ENCODE measurements around the gene ADORA1. TPM values are rescaled to one million over a fixed set of nuclear protein-coding genes. Genes with fewer than 3 reads are reported as not detected.
A peak's percentile ranks its signal among the peaks of the same experiment; 100 is the strongest.

ADORA1 gene
- not detected for total RNA-seq

GRCh38 chr1:203127666-203128430 is at the start of gene ADORA1:
TSS of gene ADORA1 (plus strand) at chr1:203127726. CDS start at chr1:203128842, 1,116 bp downstream.
- no peak for TF ChIP-seq CTCF (IDR thresholded peaks at IDR 0.05)
- ATAC-seq = peak; percentile 51
- POLR2A ChIA-PET = interaction anchor here (1.9 kb wide), 1 partner anchor 9 kb away, joined by 9 read pairs; no protein-coding TSS in a partner anchor
- intact Hi-C loops (cut with micrococcal nuclease) = no loop called here
- peak; percentile 15 for DNase-seq
- H3K4me1 Mint-ChIP-seq (ENCODE audit: low read depth) = peaks cover 4% of the 10 kb centered on the region
- H3K9me3 Mint-ChIP-seq = no peaks in the 10 kb centered on the region
- CTCF ChIA-PET = interaction anchor here (0.6 to 3.1 kb wide), 5 partner anchors 10 to 1062 kb away, joined by 3 to 8 read pairs (median 6); no protein-coding TSS in a partner anchor
- H3K36me3 Mint-ChIP-seq (ENCODE audit: low read depth) = no peaks in the 10 kb centered on the region
- peaks cover 35% of the 10 kb centered on the region for H3K27me3 Mint-ChIP-seq
- H3K4me3 Mint-ChIP-seq = no peak within 1 kb of the TSS
- H3K27ac Mint-ChIP-seq = no peak within 1 kb of the TSS

- DNase-seq (no peak), ATAC-seq (no peak)
- Mint-ChIP-seq H3K36me3 (ENCODE audit: low read depth) (peaks cover 7% of the 10 kb centered on the region), H3K27ac (no peak overlapping the region), H3K4me1 (ENCODE audit: low read depth) (peaks cover 4% of the 10 kb centered on the region), H3K27me3 (peaks cover 38% of the 10 kb centered on the region), H3K9me3 (no peaks in the 10 kb centered on the region), H3K4me3 (no peak overlapping the region)
- POLR2A ChIA-PET = interaction anchor here (1.8 kb wide), 1 partner anchor 11 kb away, joined by 4 read pairs; no protein-coding TSS in a partner anchor
- CTCF ChIA-PET = interaction anchor here (0.8 kb wide), 1 partner anchor 13 kb away, joined by 3 read pairs; no protein-coding TSS in a partner anchor
- no peak for TF ChIP-seq CTCF (IDR thresholded peaks at IDR 0.05)
- intact Hi-C loops (cut with micrococcal nuclease) = no loop called here
Measured at GRCh38 chr1:203077956-203078355, 49.6 kb upstream of the ADORA1 start.

GRCh38 chr1:203078478-203078877 is 49.0 kb upstream of the ADORA1 start:
- ATAC-seq (no peak), DNase-seq (no peak)
- peaks cover 4% of the 10 kb centered on the region for H3K4me1 Mint-ChIP-seq (ENCODE audit: low read depth)
- no peak overlapping the region for H3K4me3 Mint-ChIP-seq
- peaks cover 34% of the 10 kb centered on the region for H3K27me3 Mint-ChIP-seq
- POLR2A ChIA-PET = interaction anchor here (1.8 kb wide), 1 partner anchor 12 kb away, joined by 4 read pairs; no protein-coding TSS in a partner anchor
- intact Hi-C loops (cut with micrococcal nuclease) = no loop called here
- CTCF ChIA-PET = no interaction called here
- peaks cover 7% of the 10 kb centered on the region for H3K36me3 Mint-ChIP-seq (ENCODE audit: low read depth)
- no peaks in the 10 kb centered on the region for H3K9me3 Mint-ChIP-seq
- no peak for TF ChIP-seq CTCF (IDR thresholded peaks at IDR 0.05)
- no peak overlapping the region for H3K27ac Mint-ChIP-seq

- Mint-ChIP-seq H3K36me3 (ENCODE audit: low read depth) (peaks cover 4% of the 10 kb centered on the region), H3K4me1 (ENCODE audit: low read depth) (peaks cover 4% of the 10 kb centered on the region), H3K27me3 (peaks cover 22% of the 10 kb centered on the region), H3K4me3 (no peak overlapping the region), H3K27ac (no peak overlapping the region), H3K9me3 (no peaks in the 10 kb centered on the region)
- ChIA-PET POLR2A (no interaction called here), CTCF (interaction anchor here (0.8 to 1.4 kb wide), 2 partner anchors 40 to 81 kb away, joined by 3 read pairs; no protein-coding TSS in a partner anchor)
- intact Hi-C loops (cut with micrococcal nuclease) = no loop called here
- no peak for TF ChIP-seq CTCF (IDR thresholded peaks at IDR 0.05)
- no peak for ATAC-seq
- no peak for DNase-seq
Measured at GRCh38 chr1:203080456-203080855, 47.1 kb upstream of the ADORA1 start.

Data from activated CD8-positive, alpha-beta T cell treated with anti-CD3 and anti-CD28 coated beads for 36 hours (primary cell).